SJCRH30 (cell line): ENCODE results near the gene TAL2. TPM values are rescaled to one million over a fixed set of nuclear protein-coding genes. Genes with fewer than 3 reads are reported as not detected.
"Not testable (repeated sequence)": the region's sequence is repeated elsewhere in the genome, so short reads cannot be mapped to it uniquely, and the experiment has no call there.

Source experiments
- DNase-seq, 2 experiments: peaks; one replicate each; pipeline ENCODE4 v3.0.0-alpha.2; 2015 to 2020
- H3K27ac ChIP-seq: fragments of 250-450 bp; sonication (Bioruptor Pico); 2 replicates; pipeline ENCODE4 v1.5.1; 2020; ENCODE audit warnings: mild to moderate bottlenecking, moderate library complexity
- H3K27me3 ChIP-seq: fragments of 250-450 bp; sonication (Bioruptor Pico); 2 replicates; pipeline ENCODE4 v1.5.1; 2020; ENCODE audit warnings: mild to moderate bottlenecking, moderate library complexity
- H3K36me3 ChIP-seq: fragments of 250-450 bp; sonication (Bioruptor Pico); 2 replicates; pipeline ENCODE4 v1.5.1; 2020; ENCODE audit warnings: mild to moderate bottlenecking, moderate library complexity
- H3K4me1 ChIP-seq: fragments of 250-450 bp; sonication (Bioruptor Pico); 2 replicates; pipeline ENCODE4 v1.5.1; 2020; ENCODE audit warnings: mild to moderate bottlenecking, moderate library complexity
- H3K4me3 ChIP-seq: fragments of 250-450 bp; sonication (Bioruptor Pico); 2 replicates; pipeline ENCODE4 v1.5.1; 2020; ENCODE audit warnings: mild to moderate bottlenecking, moderate library complexity
- H3K9me3 ChIP-seq: fragments of 250-450 bp; sonication (Bioruptor Pico); replicated peaks from 2 replicates; pipeline ENCODE4 v1.5.1; 2020; ENCODE audit warnings: mild to moderate bottlenecking, moderate library complexity
- total RNA-seq: library from RNA; depleted of rRNA; stranded (reverse); fragments of >200 nt; shearing (Covaris generic); gene quantifications from 2 replicates; pipeline ENCODE4 v1.2.3, GENCODE V29; 2014

The TAL2 gene
- total RNA-seq, 1 experiment from 2014 or later = not detected

DNA sequence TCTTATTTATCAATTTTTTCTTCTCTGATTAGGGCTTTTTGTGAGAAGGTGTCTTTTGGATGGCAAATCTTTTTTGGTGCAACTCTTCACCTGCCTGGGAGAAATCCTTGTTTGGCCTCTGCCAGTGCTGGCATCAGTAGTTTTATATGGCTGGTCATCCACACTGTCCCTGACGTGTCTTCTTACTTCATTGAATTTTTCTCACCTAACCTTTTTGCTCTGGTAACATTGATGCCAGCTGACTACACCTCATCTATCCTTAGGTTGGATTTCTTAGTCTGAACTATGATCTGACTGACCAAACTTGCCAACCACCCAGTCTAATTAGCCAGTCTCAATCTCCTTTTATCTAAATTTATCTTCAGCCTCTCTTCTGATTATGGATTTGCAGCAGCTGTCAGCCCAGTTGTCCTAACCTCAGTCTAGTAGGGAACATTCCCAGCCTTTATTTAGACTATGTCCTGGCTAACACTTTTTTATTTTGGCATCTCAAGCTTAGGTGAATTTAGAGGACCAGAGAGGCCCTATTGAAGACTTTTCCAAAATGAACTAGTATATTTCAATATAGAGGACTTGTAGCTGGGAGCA is 21.5 kb downstream of the TAL2 start:
- H3K9me3 ChIP-seq = peaks cover 5% of the 10 kb centered on the region; the same call in 1 of the 2 replicates
- H3K4me3 ChIP-seq = no peak overlapping the region
- H3K36me3 ChIP-seq = no peaks in the 10 kb centered on the region
- no peaks in the 10 kb centered on the region for H3K27me3 ChIP-seq
- no peak overlapping the region for H3K27ac ChIP-seq
- peaks cover 7% of the 10 kb centered on the region for H3K4me1 ChIP-seq
- peak in 1 of 2 experiments; percentile 19 for DNase-seq

DNA sequence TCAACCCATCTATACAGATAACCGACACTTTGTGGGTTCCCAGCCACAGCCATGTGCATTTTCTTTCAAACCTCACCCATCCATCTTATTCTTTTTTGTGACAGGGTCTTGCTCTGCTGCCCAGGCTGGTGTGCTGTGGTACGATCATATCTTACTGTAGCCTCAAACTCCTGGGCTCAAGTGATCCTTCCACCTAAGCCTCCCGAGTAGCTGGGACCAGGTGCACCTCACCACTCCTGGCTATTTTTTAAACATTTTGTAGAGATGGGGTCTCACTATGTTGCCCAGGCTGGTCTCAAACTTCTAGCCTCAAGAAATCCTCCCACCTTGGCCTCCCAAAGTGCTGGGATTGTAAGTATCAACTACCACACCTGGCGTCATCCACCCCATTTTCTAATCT is 24.7 kb downstream of the TAL2 start:
- Histone ChIP-seq H3K4me3 (no peak overlapping the region), H3K9me3 (peaks cover 5% of the 10 kb centered on the region; the same call in 1 of the 2 replicates), H3K36me3 (no peaks in the 10 kb centered on the region), H3K4me1 (no peaks in the 10 kb centered on the region), H3K27me3 (no peaks in the 10 kb centered on the region), H3K27ac (no peak overlapping the region)
- DNase-seq = no peak

- H3K9me3 ChIP-seq = peaks cover 5% of the 10 kb centered on the region; the same call in 1 of the 2 replicates
- no peaks in the 10 kb centered on the region for H3K27me3 ChIP-seq
- no peak overlapping the region for H3K4me3 ChIP-seq
- DNase-seq = no peak
- H3K27ac ChIP-seq = no peak overlapping the region
- no peaks in the 10 kb centered on the region for H3K36me3 ChIP-seq
- peaks cover 4% of the 10 kb centered on the region for H3K4me1 ChIP-seq
These were observed 28.5 kb downstream of the TAL2 start for GRCh38 chr9:105690742-105691141.

DNA sequence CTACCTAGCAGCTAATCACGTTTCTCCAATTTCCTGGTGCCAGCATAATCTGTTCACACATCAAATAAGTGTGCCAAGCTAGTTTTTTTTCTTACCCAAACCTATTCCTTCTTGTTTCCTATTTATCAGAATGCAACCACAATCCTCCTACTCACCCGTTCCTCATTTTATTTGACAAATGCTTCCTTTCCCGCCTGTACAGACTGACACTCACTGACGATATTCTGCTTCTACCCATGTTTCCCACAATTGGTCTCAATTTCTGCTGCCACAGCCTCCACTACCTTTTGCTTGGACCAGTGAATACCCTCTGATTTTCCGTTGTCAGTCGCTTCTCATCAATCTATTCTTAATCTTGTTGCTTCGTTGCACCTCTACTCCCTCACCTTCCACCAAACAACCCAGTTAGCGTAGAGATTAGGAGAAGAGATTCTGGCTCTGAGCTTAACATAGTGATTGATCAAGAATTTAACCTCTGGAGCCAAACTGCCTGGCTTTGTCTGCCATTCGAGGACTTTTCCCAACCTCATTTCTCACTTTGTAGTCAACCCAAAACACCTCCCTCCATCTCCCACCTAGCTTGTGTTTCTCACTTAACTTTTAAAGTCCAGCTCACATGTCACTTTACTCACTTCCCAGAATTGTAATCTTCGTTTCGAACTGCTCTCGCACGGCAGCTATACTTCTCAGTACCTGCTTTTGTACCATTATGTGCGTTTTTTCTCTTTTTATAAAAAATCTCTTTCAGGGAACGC is 31.4 kb downstream of the TAL2 start:
- Histone ChIP-seq H3K4me3 (peak overlapping the region; percentile 91), H3K36me3 (no peaks in the 10 kb centered on the region), H3K9me3 (no peaks in the 10 kb centered on the region), H3K4me1 (peaks cover 4% of the 10 kb centered on the region), H3K27ac (no peak overlapping the region), H3K27me3 (no peaks in the 10 kb centered on the region)
- DNase-seq = peak in 1 of 2 experiments; percentile 26

GRCh38 chr9:105694190-105694847 is 32.1 kb downstream of the TAL2 start, which contains the start of gene TMEM38B:
TSS of gene TMEM38B (plus strand) at chr9:105694541. CDS start at chr9:105694661, 120 bp downstream.
- 0 out of 2 replicates have a peak within 1 kb of the TSS, but pooled peaks have one; percentile 6 for H3K27ac ChIP-seq
- H3K36me3 ChIP-seq = no peaks in the 10 kb centered on the region
- peak; percentile 76 to 84 for DNase-seq
- no peaks in the 10 kb centered on the region for H3K27me3 ChIP-seq
- peak within 1 kb of the TSS; percentile 91 for H3K4me3 ChIP-seq
- no peaks in the 10 kb centered on the region for H3K9me3 ChIP-seq
- peaks cover 4% of the 10 kb centered on the region for H3K4me1 ChIP-seq

- peak overlapping the region; percentile 91 for H3K4me3 ChIP-seq
- no peaks in the 10 kb centered on the region for H3K9me3 ChIP-seq
- H3K4me1 ChIP-seq = peaks cover 4% of the 10 kb centered on the region
- H3K36me3 ChIP-seq = no peaks in the 10 kb centered on the region
- 0 out of 2 replicates have a peak overlapping the region, but pooled peaks have one; percentile 6 for H3K27ac ChIP-seq
- peak; percentile 68 to 73 for DNase-seq
- H3K27me3 ChIP-seq = no peaks in the 10 kb centered on the region
These were observed 32.8 kb downstream of the TAL2 start for GRCh38 chr9:105694848-105695581.

DNA sequence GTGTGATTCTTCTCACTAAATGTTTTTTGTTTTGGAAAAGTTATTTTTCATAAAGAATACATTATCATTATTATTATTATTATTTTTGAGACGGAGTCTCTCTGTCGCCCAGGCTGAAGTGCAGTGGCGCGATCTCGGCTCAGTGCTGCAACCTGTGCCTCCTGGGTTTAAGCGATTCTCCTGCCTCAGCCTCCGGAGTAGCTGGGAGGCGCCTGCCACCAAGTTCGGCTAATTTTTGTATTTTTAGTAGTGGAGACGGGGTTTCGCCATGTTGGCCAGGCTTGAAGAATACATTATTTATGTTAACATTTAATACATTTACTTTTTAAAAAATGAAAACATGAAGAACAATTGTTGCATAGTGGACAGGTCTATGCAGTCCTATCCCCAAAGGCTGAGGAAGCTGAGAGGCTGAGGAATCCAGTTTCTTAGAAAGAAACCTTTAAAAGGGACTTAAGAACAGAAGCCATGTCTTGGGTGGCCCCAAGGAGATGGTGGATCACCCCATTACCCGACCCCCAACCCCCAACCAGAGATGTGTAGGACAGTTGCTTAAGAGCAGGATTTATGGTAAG is 34.0 kb downstream of the TAL2 start:
- no peak for DNase-seq
- H3K4me1 ChIP-seq = peaks cover 4% of the 10 kb centered on the region
- no peaks in the 10 kb centered on the region for H3K27me3 ChIP-seq
- H3K4me3 ChIP-seq = no peak overlapping the region
- no peaks in the 10 kb centered on the region for H3K9me3 ChIP-seq
- no peaks in the 10 kb centered on the region for H3K36me3 ChIP-seq
- no peak overlapping the region for H3K27ac ChIP-seq

GRCh38 chr9:105697871-105698270 is 35.6 kb downstream of the TAL2 start:
- Histone ChIP-seq H3K36me3 (peaks cover 8% of the 10 kb centered on the region), H3K9me3 (no peaks in the 10 kb centered on the region; the same call in 1 of the 2 replicates), H3K4me1 (peaks cover 4% of the 10 kb centered on the region), H3K27me3 (no peaks in the 10 kb centered on the region), H3K4me3 (no peak overlapping the region), H3K27ac (no peak overlapping the region)
- no peak for DNase-seq

DNA sequence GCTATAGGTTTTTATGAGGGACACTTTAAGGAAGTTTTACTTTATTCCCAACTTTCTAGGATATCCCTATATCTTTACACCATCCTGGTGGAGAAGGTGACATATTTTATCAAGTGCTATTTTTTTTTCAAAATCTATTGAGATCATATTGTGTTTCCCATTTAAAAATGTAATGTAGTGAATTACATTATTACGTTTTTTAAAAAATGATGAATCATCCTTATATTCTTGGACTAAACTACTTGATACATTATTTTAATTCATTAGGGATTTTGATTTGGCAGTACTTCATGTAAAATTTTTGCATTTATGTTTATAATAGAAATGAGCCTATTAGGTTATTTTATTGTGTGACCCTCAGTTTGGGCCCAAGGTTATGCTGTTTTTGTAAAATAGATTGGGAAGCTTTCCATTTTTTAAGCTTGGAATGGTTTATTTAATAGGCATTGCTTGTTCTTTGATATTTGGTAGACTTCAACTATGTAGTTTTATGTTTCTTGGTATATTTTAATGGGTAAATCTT is 36.2 kb downstream of the TAL2 start:
- no peak overlapping the region for H3K27ac ChIP-seq
- no peak overlapping the region for H3K4me3 ChIP-seq
- no peaks in the 10 kb centered on the region; the same call in 1 of the 2 replicates for H3K9me3 ChIP-seq
- no peak for DNase-seq
- H3K27me3 ChIP-seq = no peaks in the 10 kb centered on the region
- H3K36me3 ChIP-seq = peaks cover 8% of the 10 kb centered on the region
- peaks cover 2% of the 10 kb centered on the region for H3K4me1 ChIP-seq

DNA sequence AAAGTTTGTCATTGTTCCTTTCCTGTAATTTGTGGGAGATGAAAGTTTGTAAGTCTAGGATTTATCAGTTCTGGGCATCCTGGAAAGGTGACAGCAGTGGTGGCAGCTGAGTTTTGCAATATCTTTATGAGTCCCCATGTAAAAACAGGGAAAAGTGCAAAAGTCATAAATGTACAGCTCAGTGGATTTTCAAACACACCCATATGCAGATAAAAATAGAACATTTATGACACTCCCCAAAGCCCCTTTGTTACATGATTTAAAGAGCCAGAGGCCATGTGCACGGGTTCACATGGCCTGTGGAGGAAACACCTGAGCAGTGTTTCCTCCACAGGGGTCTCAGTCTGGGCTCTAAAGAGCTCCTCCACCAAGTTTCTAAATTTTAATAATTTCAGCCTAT is 38.4 kb downstream of the TAL2 start:
- Histone ChIP-seq H3K27ac (no peak overlapping the region), H3K4me3 (no peak overlapping the region), H3K27me3 (no peaks in the 10 kb centered on the region), H3K36me3 (peaks cover 8% of the 10 kb centered on the region), H3K9me3 (no peaks in the 10 kb centered on the region; the same call in 1 of the 2 replicates), H3K4me1 (no peaks in the 10 kb centered on the region)
- DNase-seq = no peak

GRCh38 chr9:105701145-105701544 is 38.9 kb downstream of the TAL2 start:
- Histone ChIP-seq H3K27me3 (no peaks in the 10 kb centered on the region), H3K9me3 (no peaks in the 10 kb centered on the region; the same call in 1 of the 2 replicates), H3K36me3 (peaks cover 8% of the 10 kb centered on the region), H3K4me1 (no peaks in the 10 kb centered on the region), H3K4me3 (no peak overlapping the region), H3K27ac (no peak overlapping the region)
- no peak for DNase-seq

- Histone ChIP-seq H3K4me3 (no peak overlapping the region), H3K4me1 (no peaks in the 10 kb centered on the region), H3K27me3 (no peaks in the 10 kb centered on the region), H3K9me3 (no peaks in the 10 kb centered on the region; the same call in 1 of the 2 replicates), H3K36me3 (peaks cover 8% of the 10 kb centered on the region), H3K27ac (no peak overlapping the region)
- no peak for DNase-seq
These were observed 40.0 kb downstream of the TAL2 start for GRCh38 chr9:105702207-105702606.

GRCh38 chr9:105703638-105704037 is 41.4 kb downstream of the TAL2 start:
- not testable (repeated sequence) for H3K36me3 ChIP-seq, DNase-seq, H3K27me3 ChIP-seq, H3K4me1 ChIP-seq, H3K4me3 ChIP-seq, H3K9me3 ChIP-seq, H3K27ac ChIP-seq

DNA sequence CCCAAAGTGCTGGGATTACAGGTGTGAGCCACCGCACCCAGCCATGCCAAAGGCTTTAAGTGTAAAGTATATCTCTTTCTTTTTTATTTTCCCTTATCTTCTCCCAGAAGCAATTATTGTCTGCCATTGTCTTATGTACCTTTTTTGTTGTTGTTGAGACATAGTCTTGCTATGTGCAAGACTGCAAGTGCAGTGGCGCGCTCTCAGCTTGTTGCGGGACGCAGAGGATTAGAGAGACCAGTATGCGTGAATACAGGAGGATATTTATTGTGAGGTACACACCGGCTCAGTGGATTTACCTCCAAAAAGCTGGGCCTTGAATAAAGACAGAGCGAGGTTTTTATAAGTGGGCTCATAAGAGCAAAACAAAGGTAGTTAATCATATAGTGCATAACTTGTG is 43.9 kb downstream of the TAL2 start:
- no peak overlapping the region for H3K27ac ChIP-seq
- no peaks in the 10 kb centered on the region; the same call in 1 of the 2 replicates for H3K9me3 ChIP-seq
- H3K27me3 ChIP-seq = no peaks in the 10 kb centered on the region
- no peak for DNase-seq
- H3K4me1 ChIP-seq = no peaks in the 10 kb centered on the region
- no peak overlapping the region for H3K4me3 ChIP-seq
- peaks cover 8% of the 10 kb centered on the region for H3K36me3 ChIP-seq
